ENCODE measurements around the gene PRDM4.

The PRDM4 gene

DNA sequence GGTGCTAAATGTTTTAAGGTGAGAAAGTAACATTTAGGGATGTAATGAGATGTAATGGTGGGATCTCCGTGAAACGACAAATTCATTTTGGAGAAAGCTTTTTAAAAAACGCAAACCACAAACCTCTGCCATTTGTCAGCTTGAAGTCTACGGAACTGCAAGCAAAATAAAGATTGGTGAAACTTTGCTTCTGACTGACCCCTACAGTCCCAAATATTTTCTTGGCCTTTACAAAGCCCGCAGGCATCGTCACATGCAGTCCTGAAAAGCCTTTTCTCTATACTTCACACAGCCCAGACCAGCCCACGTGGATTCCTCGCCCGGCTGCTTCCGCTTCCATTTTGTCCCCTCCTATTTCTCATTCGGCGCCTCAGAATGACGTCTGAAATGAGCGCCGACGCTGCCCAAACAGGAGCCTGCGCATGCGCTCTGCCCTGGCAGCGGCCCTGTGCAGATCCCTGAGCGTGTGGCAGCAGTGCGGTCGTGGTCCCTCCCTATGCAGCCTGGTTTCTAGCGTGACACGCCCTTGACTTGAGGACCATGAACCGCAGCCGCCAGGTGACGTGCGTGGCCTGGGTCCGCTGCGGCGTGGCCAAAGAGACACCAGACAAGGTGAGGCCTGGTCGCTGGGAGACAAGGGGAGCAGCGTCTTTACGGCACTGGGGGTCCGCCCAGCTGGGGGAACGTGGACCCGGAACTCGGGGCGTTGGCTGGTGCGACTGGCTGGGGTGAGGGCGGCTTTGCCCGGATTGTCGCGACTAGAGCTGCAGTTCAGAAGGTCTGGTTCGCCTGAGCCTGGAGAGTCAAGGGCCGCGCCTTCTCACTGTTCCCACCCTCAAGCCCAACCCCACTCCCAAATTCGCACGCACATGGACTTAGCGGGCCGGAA lies 75.3 kb downstream of the PRDM4 start, which contains the start of gene PWP1:
TSS of gene PWP1 (plus strand) at position 440 of the 889 bp plus-strand sequence. CDS start at position 541, 101 bp downstream.
- peak; percentile 85 for DNase-seq

DNA sequence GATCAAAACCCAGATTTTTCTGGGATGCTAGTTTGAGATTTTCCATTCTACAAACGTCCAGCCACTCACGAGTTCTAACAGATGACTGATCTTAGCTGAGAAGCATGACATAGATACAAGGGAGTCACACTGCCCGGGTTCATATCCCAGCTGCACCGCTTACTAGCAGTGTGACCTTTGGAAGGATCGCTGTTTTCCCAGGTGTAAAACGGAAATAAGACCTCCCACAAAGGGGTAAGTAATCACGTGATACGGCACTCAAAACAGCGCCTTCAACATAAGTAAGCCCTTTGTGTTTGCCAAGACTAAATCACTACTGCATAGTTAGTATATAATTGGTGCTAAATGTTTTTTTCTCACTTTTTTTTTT lies 76.0 kb downstream of the PRDM4 start:
- peak; percentile 57 for DNase-seq

DNA sequence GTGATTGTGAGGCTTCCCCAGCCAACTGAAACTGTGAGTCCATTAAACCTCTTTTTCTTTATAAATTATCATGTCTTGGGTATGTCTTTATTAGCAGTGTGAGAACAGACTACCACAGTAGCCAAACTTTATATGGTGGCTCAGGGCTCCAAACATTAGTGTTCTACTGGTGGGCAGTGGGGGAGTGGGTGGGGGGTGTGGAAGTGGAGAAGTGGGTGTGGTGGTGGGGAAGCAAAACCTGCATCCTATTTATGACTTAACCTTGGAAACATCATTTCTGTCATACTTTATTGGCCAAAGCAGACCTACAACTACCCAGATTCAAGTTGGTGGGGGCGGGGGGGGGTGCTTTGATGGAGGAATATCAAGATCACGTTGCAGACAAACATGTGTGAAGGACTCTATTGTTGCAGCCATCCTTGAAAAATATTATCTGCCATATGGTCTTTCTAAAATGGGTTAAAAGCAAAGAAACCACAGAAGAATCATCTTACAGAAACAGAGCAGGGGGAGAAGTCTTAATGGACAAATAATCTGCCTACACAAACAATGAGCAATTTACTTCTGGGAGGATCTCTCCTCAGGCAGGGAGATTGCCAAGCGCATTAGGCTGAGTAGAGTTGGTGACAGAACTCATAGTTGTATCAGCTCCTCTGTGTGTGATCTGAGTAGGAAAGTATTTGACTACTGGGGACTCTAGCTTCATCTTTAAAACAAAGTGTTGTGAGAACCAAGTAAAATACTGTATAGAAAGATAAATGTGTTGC lies 76.7 kb downstream of the PRDM4 start:
- no peak for DNase-seq

Measured in DMS79 (cell line).